GM23338 (cell line): ENCODE data around the gene PRPF18.

Experiments
- CREB1 ChIP-seq: fragments of 250-450 bp; sonication (Bioruptor Pico); IDR thresholded peaks from 2 replicates; pipeline ENCODE4 v1.5.0; 2020; ENCODE audit warnings: low read depth, mild to moderate bottlenecking, moderate library complexity
- CTCF ChIP-seq, 2 experiments: fragments of 200-600 bp in 1 of 2; sonication (generic) in 1 of 2; conservative IDR thresholded peaks; 2 replicates each; pipeline versions ENCODE4 v1.5.1 to v1.6.1; 2016 to 2017; ENCODE audit warnings: antibody characterized with exemption in 2 of 2, low read depth in 2 of 2, mild to moderate bottlenecking in 2 of 2, moderate library complexity in 1 of 2
- EZH2 ChIP-seq: fragments of 200-600 bp; sonication (generic); IDR thresholded peaks from one replicate; pipeline ENCODE4 v1.8.0; 2017; ENCODE audit warnings: antibody characterized with exemption, mild to moderate bottlenecking, low read depth; ENCODE audit not compliant: unreplicated experiment
- EZH2phosphoT487 ChIP-seq: fragments of 200-600 bp; sonication (generic); IDR thresholded peaks from one replicate; pipeline ENCODE4 v1.8.1; 2018; ENCODE audit warnings: antibody characterized with exemption; ENCODE audit not compliant: unreplicated experiment
- JUNB ChIP-seq: IDR thresholded peaks from one replicate; pipeline ENCODE4 v1.6.1; 2016; ENCODE audit warnings: antibody characterized with exemption; ENCODE audit not compliant: unreplicated experiment
- NANOG ChIP-seq: IDR thresholded peaks from 2 replicates; pipeline ENCODE4 v1.6.1; 2016; ENCODE audit warnings: antibody characterized with exemption, borderline replicate concordance
- POLR2AphosphoS5 ChIP-seq: IDR thresholded peaks from 2 replicates; pipeline ENCODE4 v1.6.1; 2016; ENCODE audit warnings: antibody characterized with exemption, low read depth
- REST ChIP-seq: IDR thresholded peaks from one replicate; pipeline ENCODE4 v1.6.1; 2018; ENCODE audit warnings: antibody characterized with exemption; ENCODE audit not compliant: unreplicated experiment
- ZNF114 ChIP-seq: fragments of 250-450 bp; sonication (Bioruptor Pico); IDR thresholded peaks from 2 replicates; pipeline ENCODE4 v1.5.0; 2020; ENCODE audit warnings: mild to moderate bottlenecking, moderate library complexity
- ZNF331 ChIP-seq: fragments of 250-450 bp; sonication (Bioruptor Pico); IDR thresholded peaks from 2 replicates; pipeline ENCODE4 v1.5.0; 2020; ENCODE audit warnings: low read depth, mild to moderate bottlenecking, moderate library complexity
- TF ChIP-seq, protein P1 (sequence below): IDR thresholded peaks from 2 replicates; pipeline ENCODE4 v1.6.1; 2016; ENCODE audit warnings: antibody characterized with exemption
- TF ChIP-seq, protein P2 (sequence below): fragments of 250-450 bp; sonication (Bioruptor Pico); IDR thresholded peaks from 2 replicates; pipeline ENCODE4 v1.5.0; 2020; ENCODE audit warnings: mild to moderate bottlenecking, moderate library complexity

DNA sequence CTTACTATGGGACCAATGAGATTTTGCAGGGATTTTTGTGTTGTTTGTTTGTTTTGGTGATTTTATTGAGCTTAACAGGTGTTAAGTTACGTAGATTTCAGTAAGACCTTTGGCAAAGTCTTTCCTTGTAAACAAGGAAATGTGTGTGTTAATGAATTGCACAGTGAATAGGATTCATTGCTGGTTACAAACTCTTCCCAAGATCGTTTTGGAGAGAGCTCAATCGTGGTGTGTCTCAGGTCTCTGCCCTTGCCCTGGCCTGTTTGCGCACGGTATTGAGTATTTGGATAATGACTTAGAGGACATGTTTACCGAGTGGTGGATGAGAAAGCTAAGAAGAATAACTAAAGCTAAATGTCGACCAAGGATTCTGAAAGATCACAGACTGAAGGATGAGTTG, 41.9 kb downstream of the PRPF18 start:
- TF ChIP-seq POLR2AphosphoS5 (no peak), CTCF (conservative IDR thresholded peaks at IDR 0.05; ENCODE audit: low read depth in 2 of 2) (no peak), JUNB (no peak), CREB1 (CRISPR knock-in tag) (no peak), NANOG (no peak), EZH2phosphoT487 (no peak), EZH2 (no peak), REST (no peak), ZNF114 (CRISPR knock-in tag) (no peak), ZNF331 (no peak)
- TF ChIP-seq, protein P1, sequence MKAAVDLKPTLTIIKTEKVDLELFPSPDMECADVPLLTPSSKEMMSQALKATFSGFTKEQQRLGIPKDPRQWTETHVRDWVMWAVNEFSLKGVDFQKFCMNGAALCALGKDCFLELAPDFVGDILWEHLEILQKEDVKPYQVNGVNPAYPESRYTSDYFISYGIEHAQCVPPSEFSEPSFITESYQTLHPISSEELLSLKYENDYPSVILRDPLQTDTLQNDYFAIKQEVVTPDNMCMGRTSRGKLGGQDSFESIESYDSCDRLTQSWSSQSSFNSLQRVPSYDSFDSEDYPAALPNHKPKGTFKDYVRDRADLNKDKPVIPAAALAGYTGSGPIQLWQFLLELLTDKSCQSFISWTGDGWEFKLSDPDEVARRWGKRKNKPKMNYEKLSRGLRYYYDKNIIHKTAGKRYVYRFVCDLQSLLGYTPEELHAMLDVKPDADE = no peak
- TF ChIP-seq, protein P2, sequence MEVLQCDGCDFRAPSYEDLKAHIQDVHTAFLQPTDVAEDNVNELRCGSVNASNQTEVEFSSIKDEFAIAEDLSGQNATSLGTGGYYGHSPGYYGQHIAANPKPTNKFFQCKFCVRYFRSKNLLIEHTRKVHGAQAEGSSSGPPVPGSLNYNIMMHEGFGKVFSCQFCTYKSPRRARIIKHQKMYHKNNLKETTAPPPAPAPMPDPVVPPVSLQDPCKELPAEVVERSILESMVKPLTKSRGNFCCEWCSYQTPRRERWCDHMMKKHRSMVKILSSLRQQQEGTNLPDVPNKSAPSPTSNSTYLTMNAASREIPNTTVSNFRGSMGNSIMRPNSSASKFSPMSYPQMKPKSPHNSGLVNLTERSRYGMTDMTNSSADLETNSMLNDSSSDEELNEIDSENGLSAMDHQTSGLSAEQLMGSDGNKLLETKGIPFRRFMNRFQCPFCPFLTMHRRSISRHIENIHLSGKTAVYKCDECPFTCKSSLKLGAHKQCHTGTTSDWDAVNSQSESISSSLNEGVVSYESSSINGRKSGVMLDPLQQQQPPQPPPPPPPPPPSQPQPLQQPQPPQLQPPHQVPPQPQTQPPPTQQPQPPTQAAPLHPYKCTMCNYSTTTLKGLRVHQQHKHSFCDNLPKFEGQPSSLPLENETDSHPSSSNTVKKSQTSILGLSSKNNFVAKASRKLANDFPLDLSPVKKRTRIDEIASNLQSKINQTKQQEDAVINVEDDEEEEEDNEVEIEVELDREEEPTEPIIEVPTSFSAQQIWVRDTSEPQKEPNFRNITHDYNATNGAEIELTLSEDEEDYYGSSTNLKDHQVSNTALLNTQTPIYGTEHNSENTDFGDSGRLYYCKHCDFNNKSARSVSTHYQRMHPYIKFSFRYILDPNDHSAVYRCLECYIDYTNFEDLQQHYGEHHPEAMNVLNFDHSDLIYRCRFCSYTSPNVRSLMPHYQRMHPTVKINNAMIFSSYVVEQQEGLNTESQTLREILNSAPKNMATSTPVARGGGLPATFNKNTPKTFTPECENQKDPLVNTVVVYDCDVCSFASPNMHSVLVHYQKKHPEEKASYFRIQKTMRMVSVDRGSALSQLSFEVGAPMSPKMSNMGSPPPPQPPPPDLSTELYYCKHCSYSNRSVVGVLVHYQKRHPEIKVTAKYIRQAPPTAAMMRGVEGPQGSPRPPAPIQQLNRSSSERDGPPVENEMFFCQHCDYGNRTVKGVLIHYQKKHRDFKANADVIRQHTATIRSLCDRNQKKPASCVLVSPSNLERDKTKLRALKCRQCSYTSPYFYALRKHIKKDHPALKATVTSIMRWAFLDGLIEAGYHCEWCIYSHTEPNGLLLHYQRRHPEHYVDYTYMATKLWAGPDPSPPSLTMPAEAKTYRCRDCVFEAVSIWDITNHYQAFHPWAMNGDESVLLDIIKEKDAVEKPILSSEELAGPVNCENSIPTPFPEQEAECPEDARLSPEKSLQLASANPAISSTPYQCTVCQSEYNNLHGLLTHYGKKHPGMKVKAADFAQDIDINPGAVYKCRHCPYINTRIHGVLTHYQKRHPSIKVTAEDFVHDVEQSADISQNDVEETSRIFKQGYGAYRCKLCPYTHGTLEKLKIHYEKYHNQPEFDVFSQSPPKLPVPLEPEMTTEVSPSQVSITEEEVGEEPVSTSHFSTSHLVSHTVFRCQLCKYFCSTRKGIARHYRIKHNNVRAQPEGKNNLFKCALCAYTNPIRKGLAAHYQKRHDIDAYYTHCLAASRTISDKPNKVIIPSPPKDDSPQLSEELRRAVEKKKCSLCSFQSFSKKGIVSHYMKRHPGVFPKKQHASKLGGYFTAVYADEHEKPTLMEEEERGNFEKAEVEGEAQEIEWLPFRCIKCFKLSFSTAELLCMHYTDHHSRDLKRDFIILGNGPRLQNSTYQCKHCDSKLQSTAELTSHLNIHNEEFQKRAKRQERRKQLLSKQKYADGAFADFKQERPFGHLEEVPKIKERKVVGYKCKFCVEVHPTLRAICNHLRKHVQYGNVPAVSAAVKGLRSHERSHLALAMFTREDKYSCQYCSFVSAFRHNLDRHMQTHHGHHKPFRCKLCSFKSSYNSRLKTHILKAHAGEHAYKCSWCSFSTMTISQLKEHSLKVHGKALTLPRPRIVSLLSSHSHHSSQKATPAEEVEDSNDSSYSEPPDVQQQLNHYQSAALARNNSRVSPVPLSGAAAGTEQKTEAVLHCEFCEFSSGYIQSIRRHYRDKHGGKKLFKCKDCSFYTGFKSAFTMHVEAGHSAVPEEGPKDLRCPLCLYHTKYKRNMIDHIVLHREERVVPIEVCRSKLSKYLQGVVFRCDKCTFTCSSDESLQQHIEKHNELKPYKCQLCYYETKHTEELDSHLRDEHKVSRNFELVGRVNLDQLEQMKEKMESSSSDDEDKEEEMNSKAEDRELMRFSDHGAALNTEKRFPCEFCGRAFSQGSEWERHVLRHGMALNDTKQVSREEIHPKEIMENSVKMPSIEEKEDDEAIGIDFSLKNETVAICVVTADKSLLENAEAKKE (CRISPR knock-in tag) = no peak
